Lung (tissue), 12 donors: ENCODE measurements around the gene PRKCE. TPM values are rescaled to one million over a fixed set of nuclear protein-coding genes. Genes with fewer than 3 reads are reported as not detected.
"Not testable (repeated sequence)": the region's sequence is repeated elsewhere in the genome, so short reads cannot be mapped to it uniquely, and the experiment has no call there.

Experiments
- ATAC-seq: fragments of 200-7000 bp; cut with Tn5 transposase; one replicate; pipeline ENCODE4 v1.9.1; 2020; ENCODE audit warnings: moderate number of reproducible peaks; ENCODE audit not compliant: insufficient read depth, low FRiP score
- DNase-seq, 3 donors: peaks; one replicate each; pipeline ENCODE4 v3.0.0-alpha.2; 2013 to 2017
- H3K27ac ChIP-seq, 2 donors: one replicate each; pipeline ENCODE4 v1.5.1; 2013; ENCODE audit warnings: mild to moderate bottlenecking in 2 of 2, moderate library complexity in 2 of 2, control low read depth in 1 of 2, inconsistent platforms in 1 of 2, low read depth in 1 of 2, low read length in 1 of 2
- H3K27me3 ChIP-seq, 3 donors: one replicate each; pipeline ENCODE4 v1.5.1; 2013; ENCODE audit warnings: low read length in 2 of 3; ENCODE audit not compliant: control insufficient read depth in 3 of 3, insufficient read depth in 3 of 3
- H3K36me3 ChIP-seq, 4 donors: one replicate each; pipeline ENCODE4 v1.5.1; 2013; ENCODE audit warnings: low read length in 4 of 4, mild to moderate bottlenecking in 1 of 4, moderate library complexity in 1 of 4; ENCODE audit not compliant: control insufficient read depth in 4 of 4, insufficient read depth in 4 of 4
- H3K4me1 ChIP-seq, 5 donors: one replicate each; pipeline ENCODE4 v1.5.1; 2013; ENCODE audit warnings: low read length in 5 of 5, mild to moderate bottlenecking in 2 of 5, moderate library complexity in 1 of 5; ENCODE audit not compliant: control insufficient read depth in 5 of 5, insufficient read depth in 5 of 5
- H3K4me3 ChIP-seq: one replicate; pipeline ENCODE4 v1.5.1; 2013; ENCODE audit warnings: mild to moderate bottlenecking, control low read depth, moderate library complexity
- H3K9ac ChIP-seq, 2 donors: one replicate each; pipeline ENCODE4 v1.5.1; 2013; ENCODE audit warnings: low read length in 2 of 2, control low read depth in 1 of 2; ENCODE audit not compliant: insufficient read depth in 1 of 2
- H3K9me3 ChIP-seq, 4 donors: one replicate each; pipeline ENCODE4 v1.5.1; 2013; ENCODE audit warnings: low read length in 3 of 4, mild to moderate bottlenecking in 1 of 4, moderate library complexity in 1 of 4; ENCODE audit not compliant: control insufficient read depth in 4 of 4, insufficient read depth in 3 of 4
- WGBS, 2 donors: extraction: QIAGEN DNeasy Blood & Tissue Kit; methylation state at CpG; one replicate each; pipeline ENCODE4 v1.1.7; 2013; 5-methylcytosine and 5-hydroxymethylcytosine counted together
- polyA plus RNA-seq, 2 donors: library from polyadenylated mRNA; stranded (reverse); fragments of 200-250 nt; gene quantifications; one replicate each; pipeline ENCODE4 v1.2.1, GENCODE V29; 2013
- total RNA-seq, 2 donors: library from RNA; depleted of rRNA in 1 of 2; stranded (reverse); fragments of >200 nt in 1 of 2; gene quantifications; one replicate each; pipeline ENCODE4 v1.2.1, GENCODE V29; 2014 to 2021
- TF ChIP-seq, protein P1 (sequence below): IDR thresholded peaks from 2 replicates; pipeline ENCODE4 v1.5.1; 2012; ENCODE audit warnings: mild to moderate bottlenecking; ENCODE audit errors: control extremely low read depth, extremely low read depth
- donor health status: control.
- donor health status: control.
- donor health status: Bipolar disorder and iron deficiency.
- donor health status: healthy.
- donor health status: DM: yes; HTN: yes; CAD: no.

Gene PRKCE
- total and polyA plus RNA-seq, 4 donors: 12.5 to 82.2 (median 32.1) TPM

DNA sequence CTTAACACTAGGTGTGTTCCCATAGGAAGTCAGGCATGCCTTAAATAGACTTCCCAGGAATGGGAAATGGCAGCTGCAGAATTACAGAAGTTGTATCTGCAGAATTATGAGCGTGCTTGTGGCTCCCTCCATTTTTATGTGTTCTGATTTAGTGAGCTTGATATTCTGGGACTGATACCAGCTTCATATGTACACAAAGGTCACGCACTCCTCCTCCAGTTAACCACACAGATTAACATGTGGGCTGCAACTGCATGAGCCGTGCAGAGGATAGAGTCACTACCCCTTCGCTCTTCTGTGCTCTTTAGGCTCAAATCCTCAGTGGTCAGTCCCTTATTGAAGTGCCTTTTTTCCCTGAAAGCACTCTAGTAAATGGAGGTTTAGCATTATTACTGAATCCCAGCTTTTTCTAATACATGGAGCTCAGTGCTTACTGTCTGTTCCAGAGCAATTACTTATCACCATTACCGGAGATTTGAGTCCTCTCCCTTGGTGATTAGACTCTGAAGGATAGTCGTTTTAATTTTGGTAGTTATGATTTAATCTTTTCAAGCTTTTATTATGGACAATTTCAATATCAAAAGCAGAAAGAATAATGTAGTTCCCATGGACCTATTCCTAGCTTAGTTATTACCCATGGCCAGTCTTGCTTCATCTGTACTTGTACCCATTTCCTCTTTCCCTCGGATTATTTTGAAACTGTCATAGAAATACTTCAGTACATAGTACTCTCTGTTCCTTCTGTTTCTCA is 238.3 kb downstream of the PRKCE start:
- H3K36me3 ChIP-seq: no peaks in the 10 kb centered on the region
- H3K9ac ChIP-seq: no peak overlapping the region
- peaks cover 30 to 65% (median 40%) of the 10 kb centered on the region in 5 donors for H3K4me1 ChIP-seq
- no peaks in the 10 kb centered on the region for H3K9me3 ChIP-seq
- peak overlapping the region in 1 of 2 donors; percentile 77 for H3K27ac ChIP-seq
- TF ChIP-seq, protein P1, sequence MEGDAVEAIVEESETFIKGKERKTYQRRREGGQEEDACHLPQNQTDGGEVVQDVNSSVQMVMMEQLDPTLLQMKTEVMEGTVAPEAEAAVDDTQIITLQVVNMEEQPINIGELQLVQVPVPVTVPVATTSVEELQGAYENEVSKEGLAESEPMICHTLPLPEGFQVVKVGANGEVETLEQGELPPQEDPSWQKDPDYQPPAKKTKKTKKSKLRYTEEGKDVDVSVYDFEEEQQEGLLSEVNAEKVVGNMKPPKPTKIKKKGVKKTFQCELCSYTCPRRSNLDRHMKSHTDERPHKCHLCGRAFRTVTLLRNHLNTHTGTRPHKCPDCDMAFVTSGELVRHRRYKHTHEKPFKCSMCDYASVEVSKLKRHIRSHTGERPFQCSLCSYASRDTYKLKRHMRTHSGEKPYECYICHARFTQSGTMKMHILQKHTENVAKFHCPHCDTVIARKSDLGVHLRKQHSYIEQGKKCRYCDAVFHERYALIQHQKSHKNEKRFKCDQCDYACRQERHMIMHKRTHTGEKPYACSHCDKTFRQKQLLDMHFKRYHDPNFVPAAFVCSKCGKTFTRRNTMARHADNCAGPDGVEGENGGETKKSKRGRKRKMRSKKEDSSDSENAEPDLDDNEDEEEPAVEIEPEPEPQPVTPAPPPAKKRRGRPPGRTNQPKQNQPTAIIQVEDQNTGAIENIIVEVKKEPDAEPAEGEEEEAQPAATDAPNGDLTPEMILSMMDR: no peak
- WGBS, 2 donors: 49 to 59% methylated on average over 7 of the region's 7 CpGs
- DNase-seq: no peak
- no peaks in the 10 kb centered on the region for H3K27me3 ChIP-seq
- no peak overlapping the region for H3K4me3 ChIP-seq
- ATAC-seq: peak; percentile 8

DNA sequence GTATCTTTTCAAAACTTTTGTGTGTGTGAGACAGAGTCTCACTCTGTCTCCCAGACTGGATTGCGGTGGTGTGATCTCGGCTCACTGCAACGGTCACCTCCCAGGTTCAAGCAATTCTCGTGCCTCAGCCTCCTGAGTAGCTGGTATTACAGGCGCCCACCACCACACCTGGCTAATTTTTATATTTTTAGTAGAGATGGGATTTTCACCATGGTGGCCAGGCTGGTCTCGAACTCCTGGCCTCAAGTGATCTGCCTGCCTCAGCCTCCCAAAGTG is 238.8 kb downstream of the PRKCE start:
- not testable (repeated sequence) for H3K9me3 ChIP-seq, H3K4me3 ChIP-seq, DNase-seq, ATAC-seq, H3K9ac ChIP-seq, H3K36me3 ChIP-seq, H3K27me3 ChIP-seq
- H3K27ac ChIP-seq: peak overlapping the region in 1 of 2 donors; percentile 92
- WGBS, 2 donors: 66 to 85% methylated on average over 6 of the region's 6 CpGs
- peaks cover 26 to 61% (median 40%) of the 10 kb centered on the region in 5 donors for H3K4me1 ChIP-seq

DNA sequence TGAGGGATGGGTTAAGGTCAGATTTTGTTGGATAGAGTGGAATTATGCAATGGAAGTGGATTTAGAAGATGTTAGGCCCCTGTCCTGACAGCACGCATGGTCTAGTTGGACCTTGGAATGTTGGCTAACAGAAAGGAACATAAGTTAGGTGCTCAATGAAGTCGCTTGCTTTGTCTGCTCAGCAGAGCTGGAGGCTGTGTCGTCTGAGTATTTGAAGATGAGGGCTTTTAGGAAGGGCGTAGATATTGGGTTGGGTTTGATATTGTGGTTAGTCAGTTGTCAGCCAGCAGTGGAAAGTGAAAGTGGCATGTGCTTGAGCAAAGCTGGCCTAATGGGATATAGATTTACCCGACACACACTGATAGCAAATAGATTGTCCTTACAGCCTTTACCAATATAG is 239.3 kb downstream of the PRKCE start:
- ATAC-seq (no peak), DNase-seq (no peak)
- Histone ChIP-seq H3K27me3 (no peaks in the 10 kb centered on the region), H3K9me3 (no peaks in the 10 kb centered on the region), H3K4me3 (no peak overlapping the region), H3K4me1 (peaks cover 21 to 60% (median 44%) of the 10 kb centered on the region in 5 donors), H3K27ac (peak overlapping the region in 1 of 2 donors; percentile 92), H3K36me3 (no peaks in the 10 kb centered on the region), H3K9ac (no peak overlapping the region)
- TF ChIP-seq, protein P1: no peak
- WGBS, 2 donors: 35 to 43% methylated on average over 5 of the region's 5 CpGs

DNA sequence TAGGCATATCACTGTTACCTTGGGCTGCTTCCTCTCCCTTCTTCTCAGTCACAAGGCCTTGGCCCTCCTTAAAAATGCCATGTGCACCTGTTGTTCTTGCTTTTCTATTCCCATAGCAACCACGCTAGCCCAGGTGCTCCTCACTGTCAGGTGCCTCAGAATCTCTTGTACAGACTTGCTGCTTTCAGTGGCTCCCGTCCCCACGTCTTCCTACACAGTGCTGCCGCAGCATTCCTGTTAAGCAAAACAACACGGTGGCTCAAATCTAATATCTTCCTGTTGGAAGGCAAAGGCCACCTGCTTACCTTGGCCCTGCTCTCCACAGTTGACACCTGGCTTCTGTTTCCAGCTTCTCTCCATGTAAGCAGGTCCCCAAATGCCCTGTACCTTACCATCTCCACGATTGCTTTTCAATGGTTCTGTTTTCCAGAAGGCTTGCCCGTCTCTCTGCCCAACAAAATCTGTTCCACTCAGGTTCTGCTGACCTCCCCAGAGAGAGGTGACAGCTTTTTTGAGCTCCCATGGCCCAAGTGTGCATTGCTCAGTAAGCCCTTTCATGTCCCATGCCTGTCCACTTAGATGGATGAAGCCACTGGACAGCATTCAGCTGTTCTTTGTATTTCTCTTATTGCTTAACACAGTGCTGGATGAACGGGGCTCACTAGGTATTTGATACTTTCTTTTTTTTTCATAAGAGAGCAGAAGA is 240.4 kb downstream of the PRKCE start:
- H3K4me3 ChIP-seq: no peak overlapping the region
- 49 to 51% methylated on average over 8 of the region's 8 CpGs for WGBS, 2 donors
- no peaks in the 10 kb centered on the region for H3K9me3 ChIP-seq
- no peaks in the 10 kb centered on the region for H3K36me3 ChIP-seq
- TF ChIP-seq, protein P1: no peak
- DNase-seq (no peak), ATAC-seq (peak; percentile 3)
- no peak overlapping the region for H3K9ac ChIP-seq
- no peaks in the 10 kb centered on the region for H3K27me3 ChIP-seq
- peaks cover 13 to 59% (median 44%) of the 10 kb centered on the region in 5 donors for H3K4me1 ChIP-seq
- peak overlapping the region in 1 of 2 donors; percentile 92 for H3K27ac ChIP-seq
